ENCODE measurements around the gene RFX8.

The RFX8 gene

DNA sequence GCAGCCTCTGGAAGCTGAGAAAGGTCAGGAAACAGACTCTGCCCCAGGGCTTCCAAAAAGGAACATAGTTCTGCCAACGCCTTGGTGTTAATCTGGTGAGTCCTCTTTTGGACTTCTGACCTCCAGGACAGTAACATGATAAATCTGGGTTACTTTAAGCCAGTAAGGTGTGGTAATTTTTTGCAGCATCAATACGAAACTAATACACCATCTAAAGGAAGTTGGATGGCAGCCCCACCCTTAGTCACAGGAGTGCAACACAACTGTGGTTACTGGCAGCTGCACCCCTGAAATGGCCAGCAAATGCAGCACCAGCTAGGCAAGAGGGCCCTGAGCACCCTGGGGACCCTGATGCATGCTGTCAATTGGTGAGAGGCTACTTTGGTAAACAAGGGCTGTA, 113.4 kb downstream of the RFX8 start:
- TF ChIP-seq POLR2AphosphoS5 (IDR thresholded peaks at IDR 0.05; ENCODE audit: low read depth, low read length) = no peak
- TF ChIP-seq FOXP2 (optimal IDR thresholded peaks at IDR 0.05; ENCODE audit: borderline replicate concordance, extremely low read depth, extremely low read length, insufficient read depth) = no peak
- TF ChIP-seq, protein P1, sequence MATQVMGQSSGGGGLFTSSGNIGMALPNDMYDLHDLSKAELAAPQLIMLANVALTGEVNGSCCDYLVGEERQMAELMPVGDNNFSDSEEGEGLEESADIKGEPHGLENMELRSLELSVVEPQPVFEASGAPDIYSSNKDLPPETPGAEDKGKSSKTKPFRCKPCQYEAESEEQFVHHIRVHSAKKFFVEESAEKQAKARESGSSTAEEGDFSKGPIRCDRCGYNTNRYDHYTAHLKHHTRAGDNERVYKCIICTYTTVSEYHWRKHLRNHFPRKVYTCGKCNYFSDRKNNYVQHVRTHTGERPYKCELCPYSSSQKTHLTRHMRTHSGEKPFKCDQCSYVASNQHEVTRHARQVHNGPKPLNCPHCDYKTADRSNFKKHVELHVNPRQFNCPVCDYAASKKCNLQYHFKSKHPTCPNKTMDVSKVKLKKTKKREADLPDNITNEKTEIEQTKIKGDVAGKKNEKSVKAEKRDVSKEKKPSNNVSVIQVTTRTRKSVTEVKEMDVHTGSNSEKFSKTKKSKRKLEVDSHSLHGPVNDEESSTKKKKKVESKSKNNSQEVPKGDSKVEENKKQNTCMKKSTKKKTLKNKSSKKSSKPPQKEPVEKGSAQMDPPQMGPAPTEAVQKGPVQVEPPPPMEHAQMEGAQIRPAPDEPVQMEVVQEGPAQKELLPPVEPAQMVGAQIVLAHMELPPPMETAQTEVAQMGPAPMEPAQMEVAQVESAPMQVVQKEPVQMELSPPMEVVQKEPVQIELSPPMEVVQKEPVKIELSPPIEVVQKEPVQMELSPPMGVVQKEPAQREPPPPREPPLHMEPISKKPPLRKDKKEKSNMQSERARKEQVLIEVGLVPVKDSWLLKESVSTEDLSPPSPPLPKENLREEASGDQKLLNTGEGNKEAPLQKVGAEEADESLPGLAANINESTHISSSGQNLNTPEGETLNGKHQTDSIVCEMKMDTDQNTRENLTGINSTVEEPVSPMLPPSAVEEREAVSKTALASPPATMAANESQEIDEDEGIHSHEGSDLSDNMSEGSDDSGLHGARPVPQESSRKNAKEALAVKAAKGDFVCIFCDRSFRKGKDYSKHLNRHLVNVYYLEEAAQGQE (IDR thresholded peaks at IDR 0.05; ENCODE audit: insufficient read depth in 1 of 2, low read depth in 2 of 2, low read length in 2 of 2) = no peak
- no peak for TF ChIP-seq SIN3A (IDR thresholded peaks at IDR 0.05; ENCODE audit: borderline replicate concordance, insufficient read depth, low read length)
- no peak for TF ChIP-seq TAF1 (IDR thresholded peaks at IDR 0.05; ENCODE audit: borderline replicate concordance, insufficient read depth, low read length)

DNA sequence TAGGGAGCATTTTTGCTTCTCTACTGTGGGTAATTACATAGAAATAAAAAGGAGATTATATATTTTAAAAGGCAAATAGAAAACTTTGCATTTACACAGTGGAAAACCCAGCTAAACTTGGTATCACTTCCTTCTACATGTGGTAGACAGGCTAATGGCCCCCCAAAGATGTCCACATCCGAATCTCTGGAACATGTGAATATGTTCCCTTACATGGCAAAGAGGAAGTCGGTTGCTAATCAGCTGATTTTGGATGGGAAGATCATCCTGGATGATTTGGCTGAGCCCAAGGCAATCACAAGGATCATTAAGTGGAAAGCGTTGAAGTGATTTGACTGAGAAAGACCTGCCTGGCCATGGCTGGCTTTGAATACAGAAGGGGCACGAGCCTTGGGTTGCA, 113.8 kb downstream of the RFX8 start:
- TF ChIP-seq FOXP2 (optimal IDR thresholded peaks at IDR 0.05; ENCODE audit: borderline replicate concordance, extremely low read depth, extremely low read length, insufficient read depth) (no peak), TAF1 (IDR thresholded peaks at IDR 0.05; ENCODE audit: borderline replicate concordance, insufficient read depth, low read length) (no peak), SIN3A (IDR thresholded peaks at IDR 0.05; ENCODE audit: borderline replicate concordance, insufficient read depth, low read length) (no peak), POLR2AphosphoS5 (IDR thresholded peaks at IDR 0.05; ENCODE audit: low read depth, low read length) (no peak)
- TF ChIP-seq, protein P1 (IDR thresholded peaks at IDR 0.05; ENCODE audit: insufficient read depth in 1 of 2, low read depth in 2 of 2, low read length in 2 of 2) = no peak

DNA sequence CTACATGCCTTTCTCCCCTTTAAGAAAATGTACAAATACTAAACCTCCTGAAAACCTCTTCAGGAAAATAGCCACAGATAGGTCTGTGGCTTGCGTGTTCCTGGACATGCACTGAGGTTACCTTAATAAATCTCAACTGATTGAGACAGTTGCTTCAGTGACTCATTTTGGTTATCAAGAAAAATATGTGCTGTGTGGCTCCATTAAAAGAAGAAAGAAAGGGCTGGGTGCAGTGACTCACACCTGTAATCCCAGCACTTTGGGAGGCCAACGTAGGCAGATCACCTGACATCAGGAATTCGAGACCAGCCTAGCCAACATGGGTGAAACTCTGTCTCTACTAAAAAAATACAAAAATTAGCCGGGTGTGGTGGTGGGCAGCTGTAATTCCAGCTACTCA, 114.7 kb downstream of the RFX8 start:
- TF ChIP-seq FOXP2 (optimal IDR thresholded peaks at IDR 0.05; ENCODE audit: borderline replicate concordance, extremely low read depth, extremely low read length, insufficient read depth) = no peak
- TF ChIP-seq, protein P1 (IDR thresholded peaks at IDR 0.05; ENCODE audit: insufficient read depth in 1 of 2, low read depth in 2 of 2, low read length in 2 of 2) = no peak
- no peak for TF ChIP-seq TAF1 (IDR thresholded peaks at IDR 0.05; ENCODE audit: borderline replicate concordance, insufficient read depth, low read length)

DNA sequence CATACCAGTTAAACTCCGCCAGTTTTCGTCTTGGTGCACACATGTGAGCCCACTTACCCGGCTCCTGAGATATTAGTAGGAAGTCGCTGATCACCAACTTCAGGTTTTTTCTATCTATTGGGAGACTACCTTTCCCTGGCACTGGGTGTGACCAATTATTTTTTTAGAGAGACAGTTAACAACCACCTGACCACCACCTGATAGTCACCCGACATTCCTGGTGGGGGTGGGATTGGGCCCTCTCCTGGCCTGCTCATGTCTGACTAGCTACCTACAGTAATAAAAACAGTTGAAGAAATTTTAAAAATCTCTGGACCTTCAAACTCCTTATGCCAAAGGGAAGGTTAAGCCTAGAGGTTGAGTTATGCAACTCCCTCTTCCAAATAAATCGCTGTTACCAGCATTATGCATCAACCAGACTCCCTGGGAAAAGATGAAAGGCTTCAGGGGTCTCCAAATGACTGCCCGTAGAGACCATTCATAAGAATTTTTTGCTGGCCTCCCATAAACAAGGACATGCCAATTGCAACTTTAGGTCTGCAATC, 115.4 kb downstream of the RFX8 start:
- TF ChIP-seq FOXP2 (optimal IDR thresholded peaks at IDR 0.05; ENCODE audit: borderline replicate concordance, extremely low read depth, extremely low read length, insufficient read depth) = no peak
- TF ChIP-seq, protein P1 (IDR thresholded peaks at IDR 0.05; ENCODE audit: insufficient read depth in 1 of 2, low read depth in 2 of 2, low read length in 2 of 2) = no peak
- no peak for TF ChIP-seq POLR2AphosphoS5 (IDR thresholded peaks at IDR 0.05; ENCODE audit: low read depth, low read length)
- TF ChIP-seq SIN3A (IDR thresholded peaks at IDR 0.05; ENCODE audit: borderline replicate concordance, insufficient read depth, low read length) = no peak

DNA sequence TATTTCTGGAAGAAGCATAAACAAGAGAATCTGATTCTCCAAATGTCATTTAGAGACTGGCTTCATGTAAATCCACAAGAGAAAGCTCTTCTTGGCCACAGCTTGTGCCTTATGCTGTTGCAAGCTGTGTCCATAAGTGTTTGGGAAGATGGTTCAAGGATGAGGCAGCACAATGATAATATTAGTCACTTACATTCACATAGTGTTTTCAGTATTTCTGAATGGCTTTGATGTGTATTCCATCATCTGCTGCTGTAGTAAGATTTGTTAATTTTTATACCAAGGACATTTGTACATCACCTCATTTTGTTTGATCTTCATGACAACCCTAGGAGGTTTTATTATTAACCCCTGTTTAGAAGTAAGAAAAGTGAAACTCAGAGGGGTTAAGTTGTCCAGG, 117.5 kb downstream of the RFX8 start:
- TF ChIP-seq POLR2AphosphoS5 (IDR thresholded peaks at IDR 0.05; ENCODE audit: low read depth, low read length) (no peak), FOXP2 (optimal IDR thresholded peaks at IDR 0.05; ENCODE audit: borderline replicate concordance, extremely low read depth, extremely low read length, insufficient read depth) (no peak), TAF1 (IDR thresholded peaks at IDR 0.05; ENCODE audit: borderline replicate concordance, insufficient read depth, low read length) (no peak), SIN3A (IDR thresholded peaks at IDR 0.05; ENCODE audit: borderline replicate concordance, insufficient read depth, low read length) (no peak)
- TF ChIP-seq, protein P1 (IDR thresholded peaks at IDR 0.05; ENCODE audit: insufficient read depth in 1 of 2, low read depth in 2 of 2, low read length in 2 of 2) = no peak

All from PFSK-1 (cell line).